GM18511 (cell line): ENCODE results near the gene NME9.

Experiments used
- ATAC-seq: cut with Tn5 transposase; IDR thresholded peaks from one replicate; pipeline ENCODE4 v1.9.1; 2021; ENCODE audit warnings: mild to moderate bottlenecking, moderate library complexity; ENCODE audit not compliant: unreplicated experiment

NME9 gene

GRCh38 chr3:138284957-138285477 lies 44.6 kb downstream of the NME9 start:
- ATAC-seq = no peak

- no peak for ATAC-seq
Measured at GRCh38 chr3:138284079-138284478, 45.6 kb downstream of the NME9 start.

GRCh38 chr3:138282836-138283235 lies 46.8 kb downstream of the NME9 start:
- ATAC-seq = no peak

- ATAC-seq = no peak
Measured at GRCh38 chr3:138281561-138281960, 48.1 kb downstream of the NME9 start.

- ATAC-seq = peak; percentile 57
Measured at GRCh38 chr3:138271189-138271794, 58.4 kb downstream of the NME9 start.

- ATAC-seq = no peak
Measured at GRCh38 chr3:138270245-138270644, 59.4 kb downstream of the NME9 start.

- no peak for ATAC-seq
Measured at GRCh38 chr3:138267083-138267482, 62.6 kb downstream of the NME9 start.

GRCh38 chr3:138265745-138266144 lies 63.9 kb downstream of the NME9 start:
- ATAC-seq = no peak

- ATAC-seq = no peak
Measured at GRCh38 chr3:138263104-138263503, 66.5 kb downstream of the NME9 start.

- no peak for ATAC-seq
Measured at GRCh38 chr3:138260611-138261010, 69.0 kb downstream of the NME9 start.

GRCh38 chr3:138259126-138259525 lies 70.5 kb downstream of the NME9 start:
- ATAC-seq = no peak

GRCh38 chr3:138257986-138258385 lies 71.7 kb downstream of the NME9 start:
- ATAC-seq = no peak

GRCh38 chr3:138256022-138256421 lies 73.6 kb downstream of the NME9 start:
- ATAC-seq = no peak

GRCh38 chr3:138254216-138254615 lies 75.4 kb downstream of the NME9 start:
- no peak for ATAC-seq

- ATAC-seq = no peak
Measured at GRCh38 chr3:138253609-138254008, 76.0 kb downstream of the NME9 start.
